Measurements from ENCODE around the gene CASQ1. TPM values are rescaled to one million over a fixed set of nuclear protein-coding genes. Genes with fewer than 3 reads are reported as not detected.

Gene CASQ1
- total and polyA plus RNA-seq, 8 donors: 0.17 to 0.71 (median 0.29) TPM; not detected in 1

DNA sequence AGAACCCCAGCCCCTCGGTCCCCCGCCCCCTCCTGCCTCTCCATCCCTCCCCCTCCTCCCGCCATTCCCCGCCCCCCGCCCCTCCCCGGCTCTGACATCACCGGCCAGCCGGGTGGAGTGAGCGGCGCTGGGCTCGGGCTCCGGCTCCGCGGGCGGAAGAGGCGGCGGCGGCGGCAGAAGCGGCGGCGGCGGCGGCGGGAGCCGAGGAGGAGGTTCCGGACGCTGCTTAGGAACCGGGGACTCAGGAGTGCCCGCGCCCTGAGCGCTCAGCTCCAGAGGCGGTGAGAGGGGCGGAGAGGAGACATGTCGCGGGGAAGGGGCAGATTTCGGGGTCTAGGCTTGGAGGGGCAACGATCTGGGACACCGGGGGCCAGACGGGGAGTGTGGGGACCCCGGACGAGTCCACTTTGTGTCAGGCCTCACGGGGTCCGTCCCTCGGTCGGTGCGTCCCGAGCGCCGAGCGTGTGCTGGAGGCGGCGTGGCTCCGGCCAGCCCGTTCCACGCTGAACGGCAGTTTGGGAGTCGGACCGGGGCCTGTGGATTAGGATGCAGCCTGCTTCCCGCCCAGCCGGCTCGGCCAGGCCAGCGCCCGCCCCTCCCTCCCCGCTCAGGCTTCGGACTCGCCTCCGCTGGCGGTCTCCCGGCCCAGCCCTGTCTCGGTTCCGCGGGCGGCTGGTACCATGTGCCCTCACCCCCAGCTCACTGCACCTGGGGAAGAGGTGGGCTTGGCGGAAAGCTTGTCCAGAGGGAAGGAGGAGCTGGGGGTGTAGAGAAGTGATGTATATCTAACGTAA is 15.1 kb downstream of the CASQ1 start, which contains the start of gene PEA15:
TSS of gene PEA15 (plus strand) at position 143 of the 794 bp plus-strand sequence. CDS start 6,161 bp downstream, outside the sequence.
- Histone ChIP-seq H3K27me3 (no peaks in the 10 kb centered on the region), H3K27ac (peak within 1 kb of the TSS; percentile 88), H3K4me3 (peak within 1 kb of the TSS; percentile 77 to 93), H3K4me1 (peaks cover 28 to 58% of the 10 kb centered on the region in 2 donors), H3K36me3 (peaks cover 0 to 23% of the 10 kb centered on the region in 2 donors), H3K9me3 (no peaks in the 10 kb centered on the region)
- peak; percentile 46 to 94 (median 78) for DNase-seq
- intact Hi-C loops (cut with DNase I): no loop called here
- TF ChIP-seq, protein P1, sequence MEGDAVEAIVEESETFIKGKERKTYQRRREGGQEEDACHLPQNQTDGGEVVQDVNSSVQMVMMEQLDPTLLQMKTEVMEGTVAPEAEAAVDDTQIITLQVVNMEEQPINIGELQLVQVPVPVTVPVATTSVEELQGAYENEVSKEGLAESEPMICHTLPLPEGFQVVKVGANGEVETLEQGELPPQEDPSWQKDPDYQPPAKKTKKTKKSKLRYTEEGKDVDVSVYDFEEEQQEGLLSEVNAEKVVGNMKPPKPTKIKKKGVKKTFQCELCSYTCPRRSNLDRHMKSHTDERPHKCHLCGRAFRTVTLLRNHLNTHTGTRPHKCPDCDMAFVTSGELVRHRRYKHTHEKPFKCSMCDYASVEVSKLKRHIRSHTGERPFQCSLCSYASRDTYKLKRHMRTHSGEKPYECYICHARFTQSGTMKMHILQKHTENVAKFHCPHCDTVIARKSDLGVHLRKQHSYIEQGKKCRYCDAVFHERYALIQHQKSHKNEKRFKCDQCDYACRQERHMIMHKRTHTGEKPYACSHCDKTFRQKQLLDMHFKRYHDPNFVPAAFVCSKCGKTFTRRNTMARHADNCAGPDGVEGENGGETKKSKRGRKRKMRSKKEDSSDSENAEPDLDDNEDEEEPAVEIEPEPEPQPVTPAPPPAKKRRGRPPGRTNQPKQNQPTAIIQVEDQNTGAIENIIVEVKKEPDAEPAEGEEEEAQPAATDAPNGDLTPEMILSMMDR (IDR thresholded peaks at IDR 0.05): no peak
- ATAC-seq: peak; percentile 91

DNA sequence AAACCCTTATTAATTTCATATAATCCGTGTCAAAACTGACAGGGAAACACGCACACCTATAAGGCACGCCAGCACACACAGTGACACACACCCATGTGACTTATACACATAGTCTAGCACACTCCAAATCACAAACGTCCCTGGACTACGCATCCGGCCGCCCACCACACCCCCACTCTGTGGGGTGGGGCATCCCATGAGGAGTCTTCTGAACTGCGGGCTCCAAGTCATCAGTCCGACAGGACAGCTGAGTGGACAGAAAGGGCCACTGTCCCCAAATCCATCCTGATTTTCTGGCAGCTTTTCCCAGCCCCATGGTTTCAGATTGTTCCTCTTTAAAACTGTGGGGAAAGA is 15.6 kb downstream of the CASQ1 start:
- peak; percentile 72 for ATAC-seq
- TF ChIP-seq, protein P1 (IDR thresholded peaks at IDR 0.05): no peak
- Histone ChIP-seq H3K27me3 (no peaks in the 10 kb centered on the region), H3K36me3 (peaks cover 0 to 27% of the 10 kb centered on the region in 2 donors), H3K27ac (peak overlapping the region; percentile 88), H3K4me3 (peak overlapping the region; percentile 77 to 93), H3K4me1 (peaks cover 28 to 60% of the 10 kb centered on the region in 2 donors), H3K9me3 (no peaks in the 10 kb centered on the region)
- peak in 2 of 4 donors; percentile 54 to 68 for DNase-seq
- intact Hi-C loops (cut with DNase I): no loop called here

DNA sequence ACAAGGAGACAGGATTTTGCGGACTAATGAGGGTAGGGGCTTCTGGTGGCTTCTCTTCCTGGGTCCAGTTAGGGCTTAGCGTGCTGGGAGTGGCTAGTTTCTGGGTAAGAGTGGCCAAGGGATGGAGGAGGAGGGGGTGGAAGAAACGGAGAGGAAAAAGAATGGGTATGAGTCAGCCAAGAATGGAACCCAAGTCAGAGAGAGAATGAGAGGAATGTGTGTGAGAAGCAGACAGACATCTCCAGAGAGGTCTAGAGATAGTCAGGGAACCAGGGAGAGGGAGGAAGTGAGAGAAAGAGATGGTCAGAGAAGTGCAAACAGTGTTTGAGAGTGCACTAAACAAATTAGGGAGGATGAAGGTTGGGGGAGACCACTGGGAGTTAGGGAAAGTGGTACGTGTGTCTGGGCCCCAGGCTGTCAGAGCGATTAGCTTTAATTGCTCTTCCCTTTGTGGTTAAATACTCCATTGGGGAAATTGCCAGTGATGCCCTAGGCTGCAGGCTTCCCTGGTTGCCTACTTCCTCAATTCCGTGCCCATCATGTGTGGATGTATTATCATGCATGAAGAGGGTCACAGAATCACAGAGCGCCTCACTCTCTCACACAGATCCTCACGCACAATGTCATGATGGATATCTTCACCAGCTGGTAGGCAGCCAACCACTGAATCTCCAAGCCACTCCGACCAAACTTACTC is 16.2 kb downstream of the CASQ1 start:
- Histone ChIP-seq H3K36me3 (peaks cover 0 to 33% of the 10 kb centered on the region in 2 donors), H3K27me3 (no peaks in the 10 kb centered on the region), H3K4me1 (peaks cover 28 to 60% of the 10 kb centered on the region in 2 donors), H3K27ac (peak overlapping the region; percentile 88), H3K4me3 (peak overlapping the region; percentile 77 to 93), H3K9me3 (no peaks in the 10 kb centered on the region)
- DNase-seq (no peak), ATAC-seq (peak; percentile 19)
- intact Hi-C loops (cut with DNase I): no loop called here
- TF ChIP-seq, protein P1 (IDR thresholded peaks at IDR 0.05): no peak

DNA sequence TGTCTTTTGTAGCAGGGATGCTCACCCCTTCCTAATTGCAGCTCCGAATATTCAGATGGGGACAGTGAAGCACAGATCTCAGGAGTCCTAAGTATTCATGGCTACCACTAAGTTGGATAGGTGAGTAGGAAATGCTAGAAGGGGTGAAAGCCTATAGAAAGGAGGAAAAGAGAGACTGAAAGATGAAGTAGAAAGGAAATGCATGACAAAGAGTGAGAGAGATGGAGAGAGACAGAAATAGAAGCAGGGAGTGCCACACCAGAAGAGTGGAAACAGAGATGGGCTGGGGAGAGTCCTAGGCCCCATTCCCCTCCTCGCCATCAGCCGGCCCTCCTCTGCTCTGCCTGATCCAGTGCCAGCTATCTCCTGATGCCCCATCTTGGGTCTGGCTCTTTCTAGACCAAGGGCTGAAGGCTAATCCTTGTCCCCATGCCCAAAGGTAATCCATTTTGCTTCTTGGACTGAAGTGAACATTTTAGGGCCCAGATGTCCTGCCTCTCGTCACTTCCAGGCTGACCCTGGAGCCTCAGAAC is 16.8 kb downstream of the CASQ1 start:
- TF ChIP-seq, protein P1 (IDR thresholded peaks at IDR 0.05): no peak
- intact Hi-C loops (cut with DNase I): no loop called here
- ATAC-seq (no peak), DNase-seq (no peak)
- Histone ChIP-seq H3K27ac (peak overlapping the region in 1 of 2 donors; percentile 88), H3K9me3 (no peaks in the 10 kb centered on the region), H3K4me3 (peak overlapping the region in 1 of 2 donors; percentile 93), H3K4me1 (peaks cover 28 to 60% of the 10 kb centered on the region in 2 donors), H3K36me3 (peaks cover 2 to 39% of the 10 kb centered on the region in 2 donors), H3K27me3 (no peaks in the 10 kb centered on the region)
